GM18868 (cell line): ENCODE measurements around the gene RASAL1.

ENCODE experiments used
- ATAC-seq: cut with Tn5 transposase; IDR thresholded peaks from one replicate; pipeline ENCODE4 v1.9.1; 2021; ENCODE audit warnings: mild to moderate bottlenecking, moderate library complexity; ENCODE audit not compliant: unreplicated experiment

Gene RASAL1

DNA sequence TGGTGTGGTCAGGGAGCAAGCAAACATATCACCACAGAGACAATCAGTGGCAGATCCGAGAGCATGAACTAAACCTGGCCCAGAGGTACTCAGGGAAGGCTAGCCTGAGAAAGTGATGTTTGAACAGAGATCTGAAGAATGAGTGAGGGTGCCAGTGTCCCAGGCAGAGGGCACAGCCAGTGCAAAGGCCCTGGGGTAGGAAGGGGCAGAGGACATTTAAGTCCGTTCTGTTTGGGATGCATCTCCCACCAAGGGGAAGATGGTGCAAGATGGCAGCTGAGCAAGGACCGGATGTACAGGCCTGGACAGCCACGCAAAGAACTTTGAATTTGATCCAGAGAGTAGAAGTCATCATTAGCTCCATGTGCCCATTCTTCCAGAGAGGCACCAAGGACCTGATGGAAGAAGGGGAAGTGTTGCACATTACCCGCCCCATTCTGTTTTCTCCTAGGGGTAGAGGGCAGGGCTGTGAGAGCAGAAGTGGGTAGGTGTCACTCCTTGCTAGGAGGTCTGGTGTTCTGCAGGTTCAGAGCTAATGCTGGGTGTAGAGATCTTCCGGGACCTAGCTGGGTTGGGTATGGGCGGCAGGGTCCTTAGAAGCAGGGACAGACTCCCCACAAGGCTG is 75.1 kb downstream of the RASAL1 start:
- ATAC-seq, result no peak

DNA sequence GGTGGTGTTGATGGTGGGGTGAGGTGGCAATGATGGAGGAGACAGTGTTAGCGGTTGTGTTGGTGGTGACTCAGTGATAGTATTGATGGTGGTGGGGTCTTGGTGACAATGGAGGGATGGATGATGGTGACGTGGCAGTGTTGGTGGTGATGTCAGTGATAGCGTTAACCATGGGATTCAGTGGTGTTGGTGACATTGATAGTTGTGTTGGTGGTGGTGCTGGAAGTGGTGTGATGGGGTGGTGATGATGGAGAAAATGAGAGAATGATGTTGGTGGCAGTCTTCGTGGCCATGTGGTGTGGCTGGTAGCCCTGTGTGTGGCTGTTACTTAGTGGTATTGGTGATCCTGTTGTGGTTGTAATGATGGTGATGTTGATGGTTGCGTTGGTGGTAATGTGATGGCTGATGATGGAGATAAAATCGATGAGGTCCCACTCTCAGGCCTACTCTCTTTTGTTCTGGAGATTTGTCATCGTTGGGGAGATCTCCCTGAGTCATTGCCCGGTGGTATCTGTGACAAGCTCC is 76.4 kb downstream of the RASAL1 start:
- ATAC-seq, result no peak

DNA sequence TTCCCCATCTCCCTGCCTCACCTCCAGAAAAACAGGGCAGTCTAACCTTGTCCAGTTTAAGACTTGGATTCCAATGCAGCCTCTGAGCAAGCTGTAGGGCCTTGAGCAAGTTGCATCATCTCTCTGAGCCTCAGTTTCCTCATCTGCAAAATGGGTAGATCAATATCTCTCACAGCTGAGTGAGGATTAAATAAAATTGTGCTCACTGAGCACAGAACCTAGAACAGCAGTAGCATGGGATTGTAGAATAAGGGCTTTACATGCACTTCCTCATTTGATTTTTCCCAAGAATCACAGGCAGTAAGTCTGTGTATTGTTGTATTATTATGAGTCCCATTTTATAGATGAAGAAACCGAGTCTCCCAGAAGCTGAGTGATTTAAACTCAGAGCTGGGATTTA is 77.0 kb downstream of the RASAL1 start:
- no peak for ATAC-seq

DNA sequence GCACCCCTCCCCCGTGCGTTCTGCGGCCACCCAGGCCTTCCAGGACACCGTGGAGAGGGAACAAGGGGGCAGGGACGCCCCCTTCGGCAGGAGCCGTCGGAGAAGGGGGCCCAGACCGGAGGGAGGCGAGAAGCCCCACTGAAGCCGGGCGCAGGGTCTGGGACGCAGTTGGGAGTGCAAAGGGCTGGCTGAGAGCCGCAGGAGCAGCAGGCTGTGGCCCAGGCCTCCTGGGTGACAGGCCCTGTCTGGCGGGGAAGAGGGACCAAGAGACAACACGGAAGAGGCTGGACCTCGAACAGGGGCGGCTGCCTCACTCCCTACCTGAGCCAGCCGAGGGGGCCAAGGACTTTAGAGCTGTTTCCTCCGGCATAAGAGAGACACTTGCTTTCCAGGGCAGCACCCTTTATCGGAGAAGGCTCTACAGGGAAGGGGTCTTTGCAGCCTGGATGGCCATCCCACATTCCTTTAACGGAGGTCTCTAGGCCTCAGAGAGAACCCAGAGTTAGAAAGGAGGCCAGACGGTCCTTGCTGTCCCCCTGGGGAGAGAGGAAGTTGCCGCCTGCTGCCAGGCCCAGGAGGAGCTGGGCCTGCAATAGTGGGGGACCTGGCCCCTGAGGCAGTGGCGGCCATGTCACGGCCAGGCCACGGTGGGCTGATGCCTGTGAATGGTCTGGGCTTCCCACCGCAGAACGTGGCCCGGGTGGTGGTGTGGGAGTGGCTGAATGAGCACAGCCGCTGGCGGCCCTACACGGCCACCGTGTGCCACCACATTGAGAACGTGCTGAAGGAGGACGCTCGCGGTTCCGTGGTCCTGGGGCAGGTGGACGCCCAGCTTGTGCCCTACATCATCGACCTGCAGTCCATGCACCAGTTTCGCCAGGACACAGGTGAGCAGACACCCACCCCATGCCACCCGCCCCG is 77.7 kb downstream of the RASAL1 start:
- ATAC-seq, result no peak

DNA sequence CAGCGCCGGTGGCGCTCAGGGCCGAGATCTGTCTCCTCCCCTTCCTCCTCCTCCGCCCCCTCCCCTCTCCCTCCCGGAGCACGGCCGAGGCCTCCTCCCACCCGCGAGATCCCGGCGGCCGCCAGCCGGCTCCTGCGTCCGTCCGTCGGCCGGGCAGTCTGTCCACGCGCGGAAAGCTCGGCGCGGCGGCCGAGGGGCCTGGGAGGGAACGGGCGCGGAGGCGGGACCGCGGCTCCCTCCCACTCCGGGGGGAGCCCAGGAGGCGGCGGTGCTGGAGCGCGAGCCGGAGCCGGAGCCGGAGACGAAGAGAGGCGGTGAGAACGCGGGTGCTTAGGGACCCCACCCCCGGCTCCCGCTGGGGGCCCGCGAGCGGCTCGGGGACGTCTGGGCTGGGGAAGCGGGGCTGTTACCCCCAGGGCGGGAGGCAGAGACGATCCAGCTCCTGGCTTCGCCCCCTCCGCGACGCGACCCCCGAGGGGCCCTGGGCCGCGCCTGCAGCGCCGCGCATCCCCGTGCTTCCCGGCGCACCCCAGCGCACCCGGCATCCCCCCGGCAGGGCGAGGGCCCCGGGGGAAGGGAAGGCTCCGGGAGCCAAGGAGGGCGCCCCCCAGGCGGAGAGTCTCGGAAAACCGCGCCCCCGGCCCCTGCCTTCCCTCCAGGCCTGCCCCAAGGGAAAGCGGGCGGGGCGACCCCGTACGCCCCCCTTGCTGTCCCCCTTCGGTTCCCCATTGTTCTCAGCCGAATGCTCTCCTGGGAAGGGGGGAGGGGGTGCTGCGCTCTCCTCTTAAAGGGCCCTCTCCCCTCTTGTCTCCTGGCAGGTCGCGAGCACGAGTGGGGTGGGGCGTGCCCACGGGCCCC is 78.7 kb downstream of the RASAL1 start, which contains the start of gene DTX1:
Gene DTX1 (plus strand): TSS at position 100 of the 858 bp plus-strand sequence. CDS start 1,463 bp downstream, outside the sequence.
- ATAC-seq, result no peak

DNA sequence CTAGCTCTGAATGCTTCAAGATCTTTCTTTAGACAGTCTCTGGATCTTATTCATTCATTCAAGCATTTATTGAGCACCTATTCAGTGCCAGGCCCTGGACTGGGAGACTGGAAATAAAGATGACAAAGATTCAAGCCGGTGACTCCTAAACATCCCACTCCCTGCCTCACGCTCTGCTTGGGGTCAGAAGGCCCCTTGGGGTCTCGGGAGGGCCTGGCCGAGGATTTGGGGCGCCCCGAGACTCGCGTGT is 79.3 kb downstream of the RASAL1 start:
- no peak for ATAC-seq

DNA sequence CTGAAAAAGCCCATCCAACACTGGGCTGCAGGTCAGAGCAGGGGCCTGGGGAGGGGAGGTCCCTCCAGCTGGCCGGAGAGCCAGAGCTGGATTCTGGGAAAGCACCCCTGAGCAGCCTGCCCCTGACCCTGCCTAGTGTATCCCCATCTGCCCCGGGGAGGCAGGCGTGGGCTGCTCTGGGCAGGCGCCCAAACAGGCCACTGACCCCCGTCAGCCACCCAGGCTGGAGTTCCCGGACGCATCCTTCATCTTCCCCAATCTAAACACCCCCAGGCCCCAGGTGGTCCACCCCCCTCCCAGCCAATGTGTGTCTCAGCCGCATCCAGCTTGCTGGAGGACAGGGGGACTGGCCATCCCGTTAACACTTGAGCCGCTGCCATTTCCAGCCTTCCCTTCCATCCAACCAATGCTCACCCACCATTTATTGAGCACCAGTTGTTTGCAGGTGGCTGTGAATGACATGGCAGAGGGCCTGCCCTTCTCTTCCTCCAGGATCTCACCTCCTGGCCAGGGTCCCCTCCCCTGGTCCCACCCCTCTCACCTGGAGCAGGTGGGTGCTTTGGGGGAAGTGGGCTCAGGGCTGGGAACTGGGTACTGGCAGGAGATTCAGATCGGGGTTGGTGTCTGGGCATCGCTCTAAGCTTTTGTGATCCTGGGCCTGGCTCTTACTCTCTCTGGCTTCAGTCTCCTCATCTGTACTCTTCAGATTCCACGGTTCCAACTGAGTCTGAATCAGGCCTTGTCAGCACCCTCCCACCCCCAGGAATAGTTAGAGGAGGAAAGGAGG is 79.8 kb downstream of the RASAL1 start:
- no peak for ATAC-seq

DNA sequence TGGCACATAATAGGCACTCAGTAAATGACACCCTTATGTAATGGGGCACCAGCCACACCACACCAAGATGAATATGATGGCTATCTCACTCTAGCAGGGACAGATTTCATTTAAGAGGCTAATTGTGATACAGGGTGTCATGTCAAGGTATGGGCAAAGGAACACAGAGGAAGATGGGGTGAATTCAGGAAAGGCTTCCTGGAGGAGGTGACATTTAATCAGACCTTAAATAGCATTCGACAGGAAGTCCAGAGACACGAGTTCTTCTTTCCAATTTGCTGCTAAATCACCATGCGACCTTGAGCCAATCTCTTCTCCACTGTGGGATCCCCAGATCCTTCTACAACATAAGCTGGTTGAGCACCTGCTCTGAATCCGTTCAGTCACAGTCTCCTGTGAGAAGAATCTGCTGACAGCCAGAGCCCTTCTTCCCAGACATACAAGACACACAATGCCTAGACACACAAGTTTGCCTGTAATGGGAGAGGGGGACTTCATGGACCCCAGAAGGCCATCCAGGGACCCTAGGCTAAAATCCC is 80.5 kb downstream of the RASAL1 start:
- ATAC-seq, result no peak

DNA sequence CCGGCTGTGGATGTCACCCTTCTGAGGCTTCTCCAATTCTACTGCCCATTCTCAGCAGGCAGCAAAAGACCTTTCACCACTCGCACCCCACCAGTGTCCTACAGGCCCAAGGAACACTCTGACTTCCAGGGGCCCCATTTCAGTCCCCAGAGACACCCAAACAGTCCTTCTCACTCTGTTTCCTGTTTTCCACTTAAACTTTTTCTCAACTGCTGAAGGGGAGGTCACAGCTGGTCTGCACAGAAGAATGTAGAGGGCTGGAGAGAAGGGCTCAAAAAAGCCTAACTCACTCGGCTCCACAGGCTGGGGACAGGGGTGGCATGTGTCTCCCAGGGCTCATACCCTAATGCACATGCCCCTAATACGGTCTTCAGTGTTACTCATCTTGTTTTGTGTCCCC is 83.2 kb downstream of the RASAL1 start:
- no peak for ATAC-seq

DNA sequence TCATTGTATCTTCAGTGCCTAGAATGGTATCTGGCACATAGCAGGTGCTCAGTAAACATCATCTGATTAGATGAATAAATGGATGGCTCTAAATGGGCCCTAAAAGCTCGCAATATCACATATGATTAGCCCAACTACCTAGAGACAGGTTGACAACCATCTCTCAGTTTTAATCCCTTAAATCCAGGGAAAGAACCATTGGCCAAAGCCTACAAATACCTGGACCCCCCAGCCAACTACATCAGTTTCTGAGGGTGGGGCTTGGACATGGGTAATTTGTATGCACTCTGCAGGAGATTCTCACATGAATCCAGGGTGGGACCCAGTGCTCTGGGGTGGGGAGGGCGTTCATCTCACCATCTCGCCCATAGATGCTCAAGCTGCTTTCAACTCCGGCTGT is 83.8 kb downstream of the RASAL1 start:
- ATAC-seq, result no peak

DNA sequence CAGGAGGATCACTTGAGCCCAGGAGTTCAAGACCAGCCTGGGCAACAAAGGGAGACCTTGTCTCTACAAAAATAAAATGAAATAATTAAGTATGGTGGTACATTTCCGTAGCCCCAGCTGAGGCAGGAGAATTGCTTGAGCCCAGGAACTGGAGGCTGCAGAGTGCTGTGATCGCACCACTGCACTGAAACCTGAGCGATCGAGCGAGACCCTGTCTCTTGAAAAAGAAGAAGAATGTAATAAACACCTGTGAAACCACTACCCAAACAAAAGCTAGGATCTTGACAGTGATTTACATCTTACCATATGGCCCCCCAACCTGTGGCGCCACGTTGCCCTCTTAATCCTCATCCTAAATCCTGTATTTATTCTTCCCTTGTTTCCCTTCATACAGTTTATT is 84.8 kb downstream of the RASAL1 start:
- ATAC-seq, result no peak

DNA sequence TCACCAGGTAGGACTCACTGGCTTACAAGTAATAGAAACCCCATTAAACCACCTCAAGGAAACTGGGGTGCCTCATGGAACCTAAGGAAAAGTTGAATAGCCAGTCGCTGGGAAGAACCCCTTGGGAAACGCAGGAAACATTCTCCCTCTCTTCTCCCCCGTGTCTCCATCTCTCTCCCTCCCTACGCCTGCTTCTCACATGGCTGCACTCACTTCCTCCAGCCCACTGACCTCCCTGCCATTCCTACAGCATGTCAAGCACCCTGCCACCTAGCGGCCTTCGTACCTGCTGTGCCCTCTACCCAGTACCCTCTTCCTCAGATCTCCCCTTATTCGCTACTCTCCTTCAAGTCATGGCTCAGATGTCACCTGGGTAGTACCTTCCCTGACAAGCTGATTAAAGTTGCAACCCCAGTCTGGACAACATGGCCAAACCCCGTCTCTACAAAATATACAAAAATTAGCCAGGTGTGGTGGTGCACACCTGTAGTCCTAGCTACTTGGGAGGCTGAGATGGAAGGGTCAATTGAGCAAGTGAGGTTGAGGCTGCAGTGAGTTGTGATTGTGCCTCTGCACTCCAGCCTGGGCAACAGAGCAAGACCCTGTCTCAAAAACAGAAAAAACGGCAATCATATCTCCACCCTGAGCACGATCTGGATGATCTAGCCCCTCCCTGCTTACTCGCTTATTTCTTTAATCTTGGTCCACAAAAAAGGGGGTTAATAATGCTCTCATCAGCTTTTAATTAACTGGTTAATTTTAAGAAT is 85.4 kb downstream of the RASAL1 start:
- ATAC-seq, result no peak
